ENCODE results near the gene RASGRF1. TPM values are rescaled to one million over a fixed set of nuclear protein-coding genes. Genes with fewer than 3 reads are reported as not detected.

The RASGRF1 gene
- total and polyA plus RNA-seq, 9 of the 15 experiments (the other 6 are each of a cell fraction or from before 2014, with no cell fraction given), result 0.03 to 0.58 (median 0.06) TPM; not detected in 1

DNA sequence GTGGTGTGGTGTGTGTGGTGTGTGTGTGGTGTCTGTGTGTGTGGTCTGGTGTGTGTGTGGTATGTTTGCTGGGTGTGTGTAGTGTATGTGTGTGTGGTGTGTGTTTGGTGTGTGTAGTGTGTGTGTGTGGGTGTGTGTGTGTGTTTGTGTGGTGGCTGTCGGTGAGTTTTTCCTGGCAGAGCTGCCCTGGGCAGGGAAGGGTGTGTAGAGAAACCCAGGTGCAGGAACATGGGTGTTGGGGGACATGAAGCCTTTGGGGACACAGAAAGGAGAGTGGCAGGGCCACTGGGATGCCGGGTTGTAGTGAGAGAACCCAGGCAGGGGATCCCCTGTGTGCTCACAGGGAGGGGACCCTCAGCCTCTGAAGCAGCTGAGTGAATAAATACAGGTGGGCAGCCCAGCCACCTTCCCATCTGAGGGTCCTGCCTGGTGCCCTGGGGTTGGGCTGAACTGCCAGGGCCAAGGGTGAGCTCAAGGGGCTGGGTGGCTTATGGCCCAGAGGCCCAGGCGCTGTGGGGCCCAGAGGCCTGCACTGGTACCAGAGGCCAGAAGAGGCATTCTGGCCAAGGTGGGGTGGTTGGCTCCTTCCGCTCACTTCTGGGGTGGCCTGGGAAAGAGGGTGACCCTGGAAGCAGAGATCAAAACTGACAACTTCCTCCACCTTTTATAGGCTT lies 97.2 kb downstream of the RASGRF1 start (continued):
- TF ChIP-seq, protein P1, sequence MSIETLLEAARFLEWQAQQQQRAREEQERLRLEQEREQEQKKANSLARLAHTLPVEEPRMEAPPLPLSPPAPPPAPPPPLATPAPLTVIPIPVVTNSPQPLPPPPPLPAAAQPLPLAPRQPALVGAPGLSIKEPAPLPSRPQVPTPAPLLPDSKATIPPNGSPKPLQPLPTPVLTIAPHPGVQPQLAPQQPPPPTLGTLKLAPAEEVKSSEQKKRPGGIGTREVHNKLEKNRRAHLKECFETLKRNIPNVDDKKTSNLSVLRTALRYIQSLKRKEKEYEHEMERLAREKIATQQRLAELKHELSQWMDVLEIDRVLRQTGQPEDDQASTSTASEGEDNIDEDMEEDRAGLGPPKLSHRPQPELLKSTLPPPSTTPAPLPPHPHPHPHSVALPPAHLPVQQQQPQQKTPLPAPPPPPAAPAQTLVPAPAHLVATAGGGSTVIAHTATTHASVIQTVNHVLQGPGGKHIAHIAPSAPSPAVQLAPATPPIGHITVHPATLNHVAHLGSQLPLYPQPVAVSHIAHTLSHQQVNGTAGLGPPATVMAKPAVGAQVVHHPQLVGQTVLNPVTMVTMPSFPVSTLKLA (conservative IDR thresholded peaks at IDR 0.05), result no peak
- TF ChIP-seq IFI16 (CRISPR knock-in tag; IDR thresholded peaks at IDR 0.05) (no peak), ZNF408 (CRISPR knock-in tag; IDR thresholded peaks at IDR 0.05; ENCODE audit: low read depth) (no peak), TAF9B (IDR thresholded peaks at IDR 0.05; ENCODE audit: partially characterized antibody) (no peak), RBM34 (IDR thresholded peaks at IDR 0.05; ENCODE audit: borderline replicate concordance, insufficient read depth, low read length) (no peak), MTA3 (IDR thresholded peaks at IDR 0.05; ENCODE audit: borderline replicate concordance) (no peak), ZNF449 (CRISPR knock-in tag; IDR thresholded peaks at IDR 0.05) (no peak), KAT7 (CRISPR knock-in tag; IDR thresholded peaks at IDR 0.05; ENCODE audit: borderline replicate concordance) (no peak), AFF1 (IDR thresholded peaks at IDR 0.05; ENCODE audit: low read depth in 1 of 2, partially characterized antibody in 2 of 2) (no peak)
- TF ChIP-seq, protein P2, sequence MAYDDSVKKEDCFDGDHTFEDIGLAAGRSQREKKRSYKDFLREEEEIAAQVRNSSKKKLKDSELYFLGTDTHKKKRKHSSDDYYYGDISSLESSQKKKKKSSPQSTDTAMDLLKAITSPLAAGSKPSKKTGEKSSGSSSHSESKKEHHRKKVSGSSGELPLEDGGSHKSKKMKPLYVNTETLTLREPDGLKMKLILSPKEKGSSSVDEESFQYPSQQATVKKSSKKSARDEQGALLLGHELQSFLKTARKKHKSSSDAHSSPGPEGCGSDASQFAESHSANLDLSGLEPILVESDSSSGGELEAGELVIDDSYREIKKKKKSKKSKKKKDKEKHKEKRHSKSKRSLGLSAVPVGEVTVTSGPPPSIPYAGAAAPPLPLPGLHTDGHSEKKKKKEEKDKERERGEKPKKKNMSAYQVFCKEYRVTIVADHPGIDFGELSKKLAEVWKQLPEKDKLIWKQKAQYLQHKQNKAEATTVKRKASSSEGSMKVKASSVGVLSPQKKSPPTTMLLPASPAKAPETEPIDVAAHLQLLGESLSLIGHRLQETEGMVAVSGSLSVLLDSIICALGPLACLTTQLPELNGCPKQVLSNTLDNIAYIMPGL (CRISPR knock-in tag; IDR thresholded peaks at IDR 0.05), result no peak
